HEK293 (cell line): ENCODE measurements around the gene UHMK1.

Experiments
- PRDM4 ChIP-seq: fragments of 450-650 bp; formaldehyde crosslinking; IDR thresholded peaks from 2 replicates; pipeline ENCODE4 v1.5.1; 2017; ENCODE audit warnings: missing biosample characterization, missing genetic modification characterization
- ZNF121 ChIP-seq: fragments of 450-650 bp; formaldehyde crosslinking; IDR thresholded peaks from 2 replicates; pipeline ENCODE4 v1.5.1; 2016; ENCODE audit warnings: missing biosample characterization, missing genetic modification characterization
- ZNF274 ChIP-seq, 2 experiments: fragments of 200-500 bp in 1 of 2; fragments of 450-650 bp in 1 of 2; sonication (Bioruptor generic) in 1 of 2; formaldehyde crosslinking in 1 of 2; IDR thresholded peaks; 2 replicates each; pipeline versions ENCODE4 v1.5.1 to v1.6.1; 2014 to 2016; ENCODE audit warnings: borderline replicate concordance in 1 of 2, inconsistent platforms in 1 of 2, low read length in 1 of 2, missing biosample characterization in 1 of 2, missing genetic modification characterization in 1 of 2
- ZNF792 ChIP-seq: fragments of 450-650 bp; formaldehyde crosslinking; IDR thresholded peaks from 2 replicates; pipeline ENCODE4 v1.5.1; 2016; ENCODE audit warnings: missing biosample characterization, missing genetic modification characterization
- ZNF830 ChIP-seq: fragments of 450-650 bp; IDR thresholded peaks from 2 replicates; pipeline ENCODE4 v1.5.0; 2018; ENCODE audit warnings: missing biosample characterization, missing genetic modification characterization, low read depth, mild to moderate bottlenecking, moderate library complexity
- TF ChIP-seq, protein P1 (sequence below): fragments of 450-650 bp; formaldehyde crosslinking; IDR thresholded peaks from 2 replicates; pipeline ENCODE4 v1.5.1; 2016; ENCODE audit warnings: missing biosample characterization, missing genetic modification characterization

GRCh38 chr1:162573136-162573535, 75.5 kb downstream of the UHMK1 start:
- TF ChIP-seq, protein P1, sequence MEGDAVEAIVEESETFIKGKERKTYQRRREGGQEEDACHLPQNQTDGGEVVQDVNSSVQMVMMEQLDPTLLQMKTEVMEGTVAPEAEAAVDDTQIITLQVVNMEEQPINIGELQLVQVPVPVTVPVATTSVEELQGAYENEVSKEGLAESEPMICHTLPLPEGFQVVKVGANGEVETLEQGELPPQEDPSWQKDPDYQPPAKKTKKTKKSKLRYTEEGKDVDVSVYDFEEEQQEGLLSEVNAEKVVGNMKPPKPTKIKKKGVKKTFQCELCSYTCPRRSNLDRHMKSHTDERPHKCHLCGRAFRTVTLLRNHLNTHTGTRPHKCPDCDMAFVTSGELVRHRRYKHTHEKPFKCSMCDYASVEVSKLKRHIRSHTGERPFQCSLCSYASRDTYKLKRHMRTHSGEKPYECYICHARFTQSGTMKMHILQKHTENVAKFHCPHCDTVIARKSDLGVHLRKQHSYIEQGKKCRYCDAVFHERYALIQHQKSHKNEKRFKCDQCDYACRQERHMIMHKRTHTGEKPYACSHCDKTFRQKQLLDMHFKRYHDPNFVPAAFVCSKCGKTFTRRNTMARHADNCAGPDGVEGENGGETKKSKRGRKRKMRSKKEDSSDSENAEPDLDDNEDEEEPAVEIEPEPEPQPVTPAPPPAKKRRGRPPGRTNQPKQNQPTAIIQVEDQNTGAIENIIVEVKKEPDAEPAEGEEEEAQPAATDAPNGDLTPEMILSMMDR = no peak
- TF ChIP-seq PRDM4 (tag by site-specific recombination) (no peak), ZNF792 (tag by site-specific recombination) (no peak), ZNF121 (tag by site-specific recombination) (no peak), ZNF274 (IDR thresholded peaks at IDR 0.05; ENCODE audit: low read length) (no peak), ZNF274 (tag by site-specific recombination; IDR thresholded peaks at IDR 0.05; ENCODE audit: borderline replicate concordance) (no peak), ZNF830 (tag by site-specific recombination) (no peak)
